Calu3 (cell line): ENCODE measurements around the gene C3AR1. TPM values are rescaled to one million over a fixed set of nuclear protein-coding genes. Genes with fewer than 3 reads are reported as not detected.

Experiments
- BruUV-seq: library from RNA; stranded (reverse); fragments of 400-500 nt; replicated peaks from 2 replicates; lab custom pipeline; 2021; lab: Mats Ljungman, UMichigan
- CTCF ChIA-PET: fragments of 300-600 bp; sonication (Branson Sonifier 250); formaldehyde crosslinking; loops from one replicate; lab custom pipeline; 2022; ENCODE audit warnings: antibody characterized with exemption; lab: Charles Lee
- DNase-seq: peaks from one replicate; pipeline ENCODE4 v3.0.0; 2022
- H3K27ac Mint-ChIP-seq: one replicate; pipeline ENCODE4 v1.8.0; 2022; ENCODE audit warnings: mixed read lengths; ENCODE audit not compliant: unreplicated experiment
- H3K27me3 Mint-ChIP-seq: one replicate; pipeline ENCODE4 v1.8.0; 2022; ENCODE audit warnings: mixed read lengths; ENCODE audit not compliant: unreplicated experiment
- H3K36me3 Mint-ChIP-seq: one replicate; pipeline ENCODE4 v1.8.0; 2022; ENCODE audit warnings: mild to moderate bottlenecking, moderate library complexity, mixed read lengths; ENCODE audit not compliant: insufficient read depth, unreplicated experiment
- H3K4me1 Mint-ChIP-seq: one replicate; pipeline ENCODE4 v1.8.0; 2022; ENCODE audit warnings: mild to moderate bottlenecking, low read depth, mixed read lengths; ENCODE audit not compliant: unreplicated experiment
- H3K4me3 Mint-ChIP-seq: one replicate; pipeline ENCODE4 v1.8.0; 2022; ENCODE audit warnings: mild to moderate bottlenecking, low read depth, moderate library complexity, mixed read lengths; ENCODE audit not compliant: unreplicated experiment
- H3K9me3 Mint-ChIP-seq: one replicate; pipeline ENCODE4 v1.8.0; 2022; ENCODE audit warnings: low read depth, mixed read lengths; ENCODE audit not compliant: unreplicated experiment
- CTCF ChIP-seq: fragments of 200-600 bp; IDR thresholded peaks from one replicate; pipeline ENCODE4 v1.8.0; 2022; ENCODE audit warnings: antibody characterized with exemption; ENCODE audit not compliant: unreplicated experiment
- intact Hi-C: fragments of 100-400 bp; cut with micrococcal nuclease; formaldehyde crosslinking; loops from one replicate; pipeline ENCODE4 v1.10.0; 2022; ENCODE audit not compliant: unreplicated experiment
- total RNA-seq: library from RNA; stranded (reverse); gene quantifications from 2 replicates; pipeline ENCODE4 v1.2.3, GENCODE V29; 2022

C3AR1 gene
- total RNA-seq, 1 experiment from 2014 or later, result not detected

GRCh38 chr12:8057839-8058238 is 8.3 kb downstream of the C3AR1 start:
- no peak overlapping the region for H3K4me3 Mint-ChIP-seq
- H3K9me3 Mint-ChIP-seq, result no peaks in the 10 kb centered on the region
- DNase-seq, result no peak
- no peak for TF ChIP-seq CTCF
- H3K4me1 Mint-ChIP-seq, result no peaks in the 10 kb centered on the region
- intact Hi-C loops, result no loop called here
- CTCF ChIA-PET, result interaction anchor here (1.1 kb wide), 1 partner anchor 13 kb away, joined by 4 read pairs; no protein-coding TSS in a partner anchor
- no peak overlapping the region for H3K27ac Mint-ChIP-seq
- H3K27me3 Mint-ChIP-seq, result no peaks in the 10 kb centered on the region
- no TSS peak for BruUV-seq
- no peaks in the 10 kb centered on the region for H3K36me3 Mint-ChIP-seq

- H3K27me3 Mint-ChIP-seq, result no peaks in the 10 kb centered on the region
- no peak overlapping the region for H3K4me3 Mint-ChIP-seq
- no peaks in the 10 kb centered on the region for H3K4me1 Mint-ChIP-seq
- no TSS peak for BruUV-seq
- intact Hi-C loops, result no loop called here
- H3K27ac Mint-ChIP-seq, result no peak overlapping the region
- no peaks in the 10 kb centered on the region for H3K9me3 Mint-ChIP-seq
- no peak for TF ChIP-seq CTCF
- CTCF ChIA-PET, result no interaction called here
- DNase-seq, result no peak
- no peaks in the 10 kb centered on the region for H3K36me3 Mint-ChIP-seq
Observed at GRCh38 chr12:8057306-8057705, 8.9 kb downstream of the C3AR1 start.

GRCh38 chr12:8054816-8055215 is 11.3 kb downstream of the C3AR1 start:
- Mint-ChIP-seq H3K4me3 (no peak overlapping the region), H3K9me3 (no peaks in the 10 kb centered on the region), H3K27me3 (no peaks in the 10 kb centered on the region), H3K36me3 (no peaks in the 10 kb centered on the region), H3K27ac (no peak overlapping the region), H3K4me1 (no peaks in the 10 kb centered on the region)
- CTCF ChIA-PET, result no interaction called here
- no TSS peak for BruUV-seq
- TF ChIP-seq CTCF, result no peak
- intact Hi-C loops, result no loop called here
- DNase-seq, result no peak

- no peaks in the 10 kb centered on the region for H3K9me3 Mint-ChIP-seq
- H3K36me3 Mint-ChIP-seq, result peaks cover 13% of the 10 kb centered on the region
- no peak for TF ChIP-seq CTCF
- no peaks in the 10 kb centered on the region for H3K4me1 Mint-ChIP-seq
- no TSS peak for BruUV-seq
- DNase-seq, result no peak
- CTCF ChIA-PET, result no interaction called here
- no peaks in the 10 kb centered on the region for H3K27me3 Mint-ChIP-seq
- H3K27ac Mint-ChIP-seq, result no peak overlapping the region
- no peak overlapping the region for H3K4me3 Mint-ChIP-seq
- intact Hi-C loops, result no loop called here
Observed at GRCh38 chr12:8052679-8053078, 13.5 kb downstream of the C3AR1 start.
